ENCODE results near the gene DENND10. TPM values are rescaled to one million over a fixed set of nuclear protein-coding genes. Genes with fewer than 3 reads are reported as not detected.
"Not testable (repeated sequence)": the region's sequence is repeated elsewhere in the genome, so short reads cannot be mapped to it uniquely, and the experiment has no call there.

DENND10 gene
- total RNA-seq, 2 donors from 2014 or later = 15.6 to 32.0 TPM

DNA sequence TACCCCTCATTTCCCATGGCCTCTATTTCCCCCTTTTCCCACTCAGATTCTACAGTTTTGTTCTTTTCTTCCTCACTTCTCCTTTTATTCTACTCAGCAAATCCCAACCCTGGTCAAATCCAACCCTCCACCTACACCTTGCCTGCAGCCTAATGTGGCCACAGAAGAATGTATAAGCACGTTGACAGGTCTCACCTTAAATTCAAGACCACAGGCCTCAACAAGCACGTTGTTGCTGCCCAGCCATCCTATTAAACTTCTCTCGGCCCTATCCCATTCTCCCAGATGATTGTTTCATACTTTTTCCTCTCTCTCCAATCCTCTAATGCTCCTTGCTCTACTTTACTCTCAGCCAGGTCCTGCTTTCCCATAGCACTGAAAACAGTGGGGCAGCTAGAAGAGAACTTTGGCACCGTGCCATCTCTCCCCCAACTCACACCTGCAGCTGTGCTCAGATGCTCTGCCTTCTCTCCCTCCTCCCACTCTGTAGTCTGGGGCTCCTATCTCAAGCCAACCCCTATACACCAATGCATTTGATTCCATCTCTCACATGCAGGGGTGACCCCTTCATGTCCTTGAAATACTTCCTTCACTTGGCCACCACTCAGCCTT, 16.5 kb upstream of the DENND10 start:
- H3K9me3 Mint-ChIP-seq = no peaks in the 10 kb centered on the region

GRCh38 chr10:119090026-119090795, 13.7 kb upstream of the DENND10 start:
- peak overlapping the region; percentile 92 for H3K27ac Mint-ChIP-seq
- peak overlapping the region; percentile 68 for H3K4me3 Mint-ChIP-seq
- H3K9me3 Mint-ChIP-seq = no peaks in the 10 kb centered on the region
- H3K4me1 Mint-ChIP-seq = peaks cover 35% of the 10 kb centered on the region
- H3K27me3 Mint-ChIP-seq = no peaks in the 10 kb centered on the region
- H3K36me3 Mint-ChIP-seq (ENCODE audit: low read depth) = no peaks in the 10 kb centered on the region
- peak; percentile 93 for ATAC-seq (replicated peaks)

More for the DNA sequence above, 16.5 kb upstream of the DENND10 start:
- H3K4me1 Mint-ChIP-seq = peaks cover 34% of the 10 kb centered on the region
- H3K36me3 Mint-ChIP-seq (ENCODE audit: low read depth) = no peaks in the 10 kb centered on the region
- no peak for ATAC-seq (replicated peaks)
- H3K27me3 Mint-ChIP-seq = no peaks in the 10 kb centered on the region
- H3K4me3 Mint-ChIP-seq = no peak overlapping the region
- no peak overlapping the region for H3K27ac Mint-ChIP-seq

DNA sequence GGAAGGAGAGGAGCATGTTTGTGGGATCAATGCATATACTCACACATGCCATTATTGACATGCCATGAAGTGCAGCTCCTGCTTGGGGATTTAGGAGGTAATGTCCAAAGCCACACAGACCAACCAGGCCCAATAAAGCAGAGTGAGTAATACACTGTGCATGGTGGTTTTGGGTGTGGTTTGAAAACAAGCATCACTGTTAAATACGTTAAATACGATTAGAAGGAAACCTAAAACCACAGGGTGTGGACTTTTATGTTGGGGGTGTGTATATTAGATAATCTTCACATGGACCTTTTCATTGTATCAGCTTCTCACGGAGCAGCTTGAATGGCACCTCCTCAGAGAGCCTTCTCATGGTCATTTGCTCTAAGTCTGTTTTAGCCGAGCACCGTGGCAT, 12.9 kb upstream of the DENND10 start:
- Mint-ChIP-seq H3K36me3 (ENCODE audit: low read depth) (no peaks in the 10 kb centered on the region), H3K9me3 (no peaks in the 10 kb centered on the region), H3K4me3 (peak overlapping the region; percentile 68), H3K27ac (peak overlapping the region; percentile 92), H3K27me3 (no peaks in the 10 kb centered on the region), H3K4me1 (peaks cover 43% of the 10 kb centered on the region)
- peak; percentile 81 for ATAC-seq (replicated peaks)

- ATAC-seq (replicated peaks) = peak; percentile 40
- no peaks in the 10 kb centered on the region for H3K27me3 Mint-ChIP-seq
- no peaks in the 10 kb centered on the region for H3K36me3 Mint-ChIP-seq (ENCODE audit: low read depth)
- no peaks in the 10 kb centered on the region for H3K9me3 Mint-ChIP-seq
- peaks cover 24% of the 10 kb centered on the region for H3K4me1 Mint-ChIP-seq
- H3K4me3 Mint-ChIP-seq = peak overlapping the region; percentile 57
- H3K27ac Mint-ChIP-seq = peak overlapping the region; percentile 62
Observed at GRCh38 chr10:119095640-119096039, 8.3 kb upstream of the DENND10 start.

DNA sequence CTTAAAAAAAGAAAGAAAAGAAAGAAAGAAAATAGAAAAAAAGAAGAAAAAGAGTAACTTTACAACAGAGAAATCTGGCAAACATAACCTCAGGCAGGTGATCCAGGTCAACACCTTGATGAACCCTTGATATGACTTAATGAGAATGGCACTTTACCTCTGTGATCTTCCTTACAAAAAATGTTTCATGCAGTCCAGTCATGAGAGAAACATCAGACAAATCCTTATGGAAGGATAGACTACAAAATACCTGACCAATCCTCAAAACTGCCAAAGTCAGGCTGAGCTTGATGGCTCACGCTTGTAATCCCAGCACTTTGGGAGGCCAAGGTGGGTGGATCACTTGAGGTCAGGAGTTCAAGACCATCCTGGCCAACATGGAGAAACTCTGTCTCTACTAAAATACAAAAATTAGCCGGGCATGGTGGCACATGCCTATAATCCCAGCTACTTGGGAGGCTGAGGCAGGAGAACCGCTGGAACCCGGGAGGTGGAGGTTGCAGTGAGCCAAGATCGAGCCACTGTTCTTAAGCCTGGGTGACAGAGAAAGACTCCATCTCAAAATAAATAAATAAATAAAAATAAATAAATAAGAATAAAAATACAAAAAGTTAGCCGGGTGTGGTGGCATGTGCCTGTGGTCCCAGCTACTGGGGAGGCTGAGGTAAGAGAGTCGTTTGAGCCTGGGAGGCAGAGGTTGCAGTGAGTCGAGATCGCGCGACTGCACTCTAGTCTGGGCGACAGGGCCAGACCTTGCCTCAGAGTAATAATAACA, 7.1 kb upstream of the DENND10 start:
- peak overlapping the region; percentile 62 for H3K27ac Mint-ChIP-seq

DNA sequence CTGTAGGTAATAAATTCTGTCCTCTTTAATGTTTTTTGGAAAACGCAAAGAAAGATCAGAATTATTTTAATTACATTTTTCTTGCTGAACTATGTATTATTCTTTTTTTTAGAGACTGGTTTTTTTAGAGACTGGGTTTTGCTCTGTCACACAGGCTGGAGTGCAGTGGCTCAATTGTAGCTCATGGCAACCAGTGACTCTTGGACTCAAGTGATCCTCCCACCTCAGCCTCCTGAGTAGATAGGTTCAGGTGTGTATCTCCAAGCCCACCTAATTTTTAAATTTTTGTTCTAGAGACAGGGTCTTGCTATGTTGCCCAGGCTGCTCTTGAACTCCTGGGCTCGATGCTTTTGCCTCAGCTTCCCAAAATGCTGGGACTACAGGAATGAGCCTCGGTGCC, 5.3 kb upstream of the DENND10 start:
- no peaks in the 10 kb centered on the region for H3K27me3 Mint-ChIP-seq
- ATAC-seq (replicated peaks) = no peak
- no peaks in the 10 kb centered on the region for H3K36me3 Mint-ChIP-seq (ENCODE audit: low read depth)
- no peak overlapping the region for H3K4me3 Mint-ChIP-seq
- no peaks in the 10 kb centered on the region for H3K9me3 Mint-ChIP-seq
- H3K4me1 Mint-ChIP-seq = peaks cover 20% of the 10 kb centered on the region
- no peak overlapping the region for H3K27ac Mint-ChIP-seq

More for the DNA sequence above, 7.1 kb upstream of the DENND10 start:
- not testable (repeated sequence) for ATAC-seq (replicated peaks); H3K4me3 Mint-ChIP-seq; H3K9me3 Mint-ChIP-seq; H3K36me3 Mint-ChIP-seq (ENCODE audit: low read depth); H3K27me3 Mint-ChIP-seq
- H3K4me1 Mint-ChIP-seq = peaks cover 21% of the 10 kb centered on the region

DNA sequence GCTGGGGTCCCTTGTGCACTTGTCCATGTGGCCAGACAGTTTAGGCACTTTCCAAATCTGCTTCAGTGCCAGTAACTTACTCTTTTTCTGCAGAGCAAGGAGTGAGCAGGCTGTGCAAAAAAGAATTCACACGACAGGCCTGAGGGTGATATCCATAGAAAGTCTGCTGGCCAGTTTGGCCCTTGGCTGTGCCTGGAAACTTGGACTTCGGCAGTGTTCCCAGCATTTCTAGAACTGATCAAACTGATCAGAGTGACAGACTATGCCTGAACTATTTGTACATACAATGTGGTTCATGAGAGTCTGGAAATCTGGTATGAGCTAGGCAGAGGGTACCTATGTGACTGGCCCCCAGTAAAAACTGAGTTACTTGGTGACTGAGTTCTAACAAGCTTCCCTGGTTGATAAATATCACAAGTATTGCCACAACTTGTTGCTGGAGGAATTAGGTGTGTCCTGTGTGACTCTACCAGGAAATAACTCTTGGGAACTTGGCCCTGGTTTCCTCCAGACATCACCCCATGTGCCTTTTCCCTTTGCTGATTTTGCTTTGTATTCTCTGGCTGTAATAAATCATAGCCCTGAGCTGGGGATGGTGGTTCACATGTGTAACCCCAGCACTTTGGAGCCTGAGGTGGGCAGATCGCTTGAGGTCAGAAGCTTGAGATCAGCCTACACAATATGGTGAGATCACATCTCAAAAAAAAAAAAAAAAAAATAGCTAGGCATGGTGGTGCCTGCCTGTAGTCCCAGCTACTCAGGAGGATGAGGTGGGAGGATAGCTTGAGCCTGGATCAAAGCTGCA, 3.3 kb upstream of the DENND10 start:
- H3K9me3 Mint-ChIP-seq = no peaks in the 10 kb centered on the region
- no peak overlapping the region for H3K4me3 Mint-ChIP-seq
- ATAC-seq (replicated peaks) = no peak
- no peaks in the 10 kb centered on the region for H3K27me3 Mint-ChIP-seq
- H3K36me3 Mint-ChIP-seq (ENCODE audit: low read depth) = no peaks in the 10 kb centered on the region
- no peak overlapping the region for H3K27ac Mint-ChIP-seq
- H3K4me1 Mint-ChIP-seq = peaks cover 17% of the 10 kb centered on the region

DNA sequence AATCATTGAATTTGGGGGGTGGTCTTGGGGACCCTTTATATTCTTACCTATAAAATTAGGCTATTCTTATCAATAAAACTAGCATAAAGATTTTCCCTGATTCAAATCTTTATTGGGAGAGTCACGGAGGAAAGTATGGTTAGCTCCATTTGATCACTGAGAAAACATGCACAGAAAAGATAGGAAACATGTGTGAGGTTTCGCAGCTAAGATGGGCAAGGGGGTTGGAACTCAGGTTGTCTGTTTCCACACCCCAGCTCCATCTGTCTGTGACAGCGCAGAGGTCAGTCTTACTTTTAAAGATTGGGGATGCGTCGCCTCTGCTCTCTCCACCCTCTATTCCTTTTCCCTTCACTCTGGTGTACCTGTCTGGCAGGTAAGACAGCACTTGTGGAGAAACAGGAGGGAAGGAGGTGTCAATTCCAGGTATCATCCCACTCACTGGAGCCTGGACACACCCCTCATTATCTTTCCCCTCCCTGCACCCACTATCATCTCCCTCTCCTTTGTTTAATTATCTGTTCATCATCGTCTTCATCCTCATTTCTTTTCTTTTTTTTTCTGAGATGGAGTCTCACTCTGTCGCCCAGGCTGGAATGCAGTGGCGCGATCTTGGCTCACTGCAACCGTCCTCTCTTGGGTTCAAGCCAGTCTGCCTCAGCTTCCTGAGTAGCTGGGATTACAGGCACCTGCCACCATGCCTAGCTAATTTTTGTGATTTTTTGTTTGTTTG, 2.4 kb upstream of the DENND10 start:
- no peak overlapping the region for H3K4me3 Mint-ChIP-seq
- no peaks in the 10 kb centered on the region for H3K36me3 Mint-ChIP-seq (ENCODE audit: low read depth)
- no peaks in the 10 kb centered on the region for H3K27me3 Mint-ChIP-seq
- no peak for ATAC-seq (replicated peaks)
- no peaks in the 10 kb centered on the region for H3K9me3 Mint-ChIP-seq
- H3K4me1 Mint-ChIP-seq = peaks cover 10% of the 10 kb centered on the region
- H3K27ac Mint-ChIP-seq = no peak overlapping the region

DNA sequence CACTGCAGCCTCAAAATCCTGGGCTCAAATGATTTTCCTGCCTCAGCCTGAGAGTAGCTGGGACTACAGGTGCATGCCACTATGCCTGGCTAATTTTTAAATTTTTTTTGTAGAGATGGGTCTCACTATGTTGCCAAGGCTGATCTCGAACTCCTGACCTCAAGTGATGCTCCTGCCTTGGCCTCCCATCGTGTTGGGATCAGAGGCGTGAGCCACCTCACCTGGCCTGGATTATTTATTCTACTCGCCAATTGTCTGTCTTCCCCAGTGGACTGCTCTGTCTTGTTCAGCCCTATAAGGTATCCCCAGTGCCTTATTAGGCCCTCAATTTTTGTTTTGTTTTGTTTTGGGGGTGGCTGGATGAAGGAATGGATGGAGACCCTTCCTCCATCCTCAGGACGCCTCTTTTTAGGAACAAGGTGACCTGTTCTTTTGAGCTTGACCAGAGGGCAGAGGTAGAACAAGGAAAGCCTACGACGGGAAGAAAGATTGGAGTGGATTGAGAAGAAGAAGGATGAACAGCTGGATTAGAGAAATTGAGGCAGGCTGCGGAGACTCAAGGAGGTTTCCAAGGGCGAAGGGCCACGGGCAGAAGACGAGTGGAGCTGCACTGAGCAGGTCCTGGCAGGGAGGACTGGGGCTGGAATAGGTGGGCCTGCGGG, 541 bp upstream of the DENND10 start:
- Mint-ChIP-seq H3K27ac (peak overlapping the region; percentile 2), H3K36me3 (ENCODE audit: low read depth) (peaks cover 11% of the 10 kb centered on the region), H3K4me3 (peak overlapping the region; percentile 53), H3K27me3 (no peaks in the 10 kb centered on the region), H3K4me1 (peaks cover 10% of the 10 kb centered on the region), H3K9me3 (no peaks in the 10 kb centered on the region)
- no peak for ATAC-seq (replicated peaks)

DNA sequence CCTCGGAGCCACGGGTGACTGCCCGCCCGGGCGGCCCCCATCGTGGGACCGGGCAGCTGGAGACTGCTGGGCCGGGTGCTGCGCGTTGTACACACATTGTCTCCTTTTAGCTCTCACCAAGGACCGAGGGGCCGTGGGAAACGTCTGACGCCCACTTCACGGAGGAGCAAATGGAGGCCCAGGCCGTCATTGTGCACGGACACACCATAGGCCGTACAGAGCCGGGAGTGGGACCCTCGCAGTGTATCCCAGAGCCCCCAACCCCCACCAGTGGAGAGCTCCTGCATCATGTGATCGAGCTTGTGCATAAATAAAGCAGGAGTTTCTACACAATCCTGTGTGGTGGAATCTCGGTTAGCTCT, 722 bp downstream of the DENND10 start:
- H3K4me3 Mint-ChIP-seq = peak overlapping the region; percentile 79
- no peaks in the 10 kb centered on the region for H3K27me3 Mint-ChIP-seq
- H3K36me3 Mint-ChIP-seq (ENCODE audit: low read depth) = peaks cover 22% of the 10 kb centered on the region
- H3K4me1 Mint-ChIP-seq = peaks cover 10% of the 10 kb centered on the region
- H3K9me3 Mint-ChIP-seq = no peaks in the 10 kb centered on the region
- no peak for ATAC-seq (replicated peaks)
- H3K27ac Mint-ChIP-seq = no peak overlapping the region

DNA sequence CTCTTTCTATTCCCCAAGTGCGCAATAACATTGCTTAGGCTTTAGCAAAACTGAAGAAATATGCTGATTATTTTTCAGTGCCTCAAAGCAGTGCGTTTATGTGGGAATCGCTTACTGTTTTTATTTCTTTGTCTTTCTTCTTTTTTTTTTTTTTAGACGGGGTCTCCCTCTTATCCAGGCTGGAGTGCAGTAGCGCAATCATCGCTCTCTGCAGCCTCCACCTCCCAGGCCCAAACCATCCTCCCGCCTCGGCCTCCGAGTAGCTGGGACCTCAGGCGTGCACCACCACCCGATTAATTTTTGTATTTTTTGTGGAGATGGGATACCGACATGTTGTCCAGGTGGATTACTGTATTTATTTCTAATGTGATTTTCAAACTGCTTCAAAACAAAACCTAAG, 1.2 kb downstream of the DENND10 start:
- Mint-ChIP-seq H3K36me3 (ENCODE audit: low read depth) (peaks cover 28% of the 10 kb centered on the region), H3K27ac (peak overlapping the region; percentile 78), H3K4me1 (peaks cover 10% of the 10 kb centered on the region), H3K9me3 (no peaks in the 10 kb centered on the region), H3K27me3 (no peaks in the 10 kb centered on the region), H3K4me3 (peak overlapping the region; percentile 79)
- no peak for ATAC-seq (replicated peaks)

DNA sequence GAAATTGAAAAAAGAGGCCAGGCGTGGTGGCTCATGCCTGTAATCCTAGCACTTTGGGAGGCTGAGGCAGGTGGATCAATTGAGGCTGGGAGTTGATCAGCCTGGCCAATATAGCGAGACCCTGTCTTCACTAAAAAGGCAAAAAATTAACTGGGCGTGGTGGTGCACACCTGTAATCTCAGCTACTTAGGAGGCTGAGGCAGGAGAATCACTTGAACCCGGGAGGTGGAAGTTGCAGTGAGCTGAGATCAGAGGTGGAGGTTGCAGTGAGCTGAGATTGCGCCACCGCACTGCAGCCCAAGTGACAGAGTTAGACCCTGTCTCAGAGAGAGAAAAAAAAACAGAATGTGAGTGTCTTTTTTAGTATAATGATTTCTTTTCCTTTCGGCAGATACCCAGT, 2.0 kb downstream of the DENND10 start:
- H3K4me3 Mint-ChIP-seq = peak overlapping the region; percentile 79
- peaks cover 35% of the 10 kb centered on the region for H3K36me3 Mint-ChIP-seq (ENCODE audit: low read depth)
- H3K27me3 Mint-ChIP-seq; ATAC-seq (replicated peaks); H3K4me1 Mint-ChIP-seq; H3K27ac Mint-ChIP-seq; H3K9me3 Mint-ChIP-seq: not testable (repeated sequence)

DNA sequence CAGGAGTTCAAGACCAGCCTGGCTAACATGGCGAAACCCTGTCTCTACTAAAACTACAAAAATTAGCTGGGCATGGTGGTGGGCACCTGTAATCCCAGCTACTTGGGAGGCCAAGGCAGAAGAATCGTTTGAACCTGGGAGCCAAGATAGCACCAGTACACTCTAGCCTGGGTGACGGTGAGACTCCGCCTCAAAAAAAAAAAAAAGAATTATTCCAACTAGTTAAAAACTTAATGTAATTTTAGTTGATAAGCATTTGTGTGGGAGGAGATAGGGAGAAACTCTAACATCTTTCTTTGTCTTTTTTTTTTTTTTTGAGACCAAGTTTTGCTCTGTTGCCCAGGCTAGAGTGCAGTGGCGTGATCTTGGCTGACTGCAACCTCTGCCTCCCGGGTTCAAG, 3.2 kb downstream of the DENND10 start:
- not testable (repeated sequence) for ATAC-seq (replicated peaks); H3K4me1 Mint-ChIP-seq; H3K27ac Mint-ChIP-seq; H3K9me3 Mint-ChIP-seq; H3K4me3 Mint-ChIP-seq; H3K27me3 Mint-ChIP-seq
- H3K36me3 Mint-ChIP-seq (ENCODE audit: low read depth) = peaks cover 47% of the 10 kb centered on the region
